ENCODE data around the gene GALNT9.

GALNT9 gene

GRCh38 chr12:132282031-132282949 is 47.1 kb downstream of the GALNT9 start:
- no peak for DNase-seq (ENCODE audit: low spot score)

GRCh38 chr12:132281038-132281437 is 48.4 kb downstream of the GALNT9 start:
- DNase-seq (ENCODE audit: low spot score) = no peak

GRCh38 chr12:132280406-132280805 is 49.0 kb downstream of the GALNT9 start:
- no peak for DNase-seq (ENCODE audit: low spot score)

- no peak for DNase-seq (ENCODE audit: low spot score)
These were observed 49.5 kb downstream of the GALNT9 start for GRCh38 chr12:132279930-132280329.

GRCh38 chr12:132279184-132279889 is 50.1 kb downstream of the GALNT9 start:
- DNase-seq (ENCODE audit: low spot score) = peak; percentile 46

DNA sequence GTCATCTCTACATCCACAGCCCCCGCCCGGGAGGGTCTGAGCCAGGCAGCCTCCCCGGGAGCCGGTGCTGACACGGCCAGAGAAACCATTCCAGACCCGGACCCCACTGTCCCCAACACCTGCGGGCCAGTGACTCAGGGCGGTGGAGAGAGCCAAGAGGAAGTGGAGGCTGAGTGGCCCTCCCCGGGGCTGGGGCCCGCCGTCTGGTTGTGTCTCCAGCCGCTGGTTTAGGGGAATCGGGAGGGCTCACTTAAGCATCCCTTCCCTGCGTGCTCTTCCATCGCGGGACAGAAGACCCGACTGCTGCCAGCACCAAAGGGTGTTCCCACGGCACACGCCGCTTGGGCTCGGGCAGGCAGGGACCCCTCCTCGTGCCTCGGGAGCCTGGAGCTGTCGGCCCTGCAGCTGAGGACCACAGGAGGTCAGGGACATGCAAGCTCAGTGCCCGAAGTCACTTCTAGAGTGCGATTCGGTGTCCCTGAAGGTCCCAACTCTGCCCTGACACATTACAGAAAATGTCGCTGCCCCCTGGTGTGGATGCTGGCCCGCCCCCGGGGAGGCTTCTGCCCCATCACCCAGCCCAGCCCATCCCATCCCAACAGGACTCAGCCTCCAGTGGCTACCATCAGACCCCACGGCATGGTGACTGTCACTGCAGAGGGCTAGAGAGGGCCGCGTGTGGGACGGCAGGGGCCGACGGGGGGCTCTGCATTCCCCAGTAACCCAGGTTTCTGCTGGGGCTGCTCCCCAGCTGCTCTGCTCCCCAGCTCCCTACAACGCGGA is 50.8 kb downstream of the GALNT9 start:
- no peak for DNase-seq (ENCODE audit: low spot score)

DNA sequence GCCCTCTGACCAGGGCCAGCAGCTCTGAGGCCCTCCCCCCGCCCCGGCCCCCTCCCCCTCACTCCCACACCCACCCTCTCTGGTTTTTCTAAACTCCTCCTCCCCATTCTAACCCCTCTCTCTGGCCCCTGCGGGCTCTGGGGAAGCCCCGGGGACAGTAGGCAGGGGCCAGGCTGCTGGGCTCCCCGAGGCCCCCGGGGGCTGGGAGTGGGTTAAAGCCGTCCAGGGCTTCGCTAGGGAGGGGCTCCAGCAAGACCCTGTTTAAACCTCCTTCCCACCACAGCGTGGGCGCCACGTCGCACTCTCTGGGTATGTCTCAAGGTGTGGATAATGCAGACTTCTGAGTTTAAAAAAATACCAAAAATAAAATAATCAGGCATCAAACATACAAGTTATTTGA is 51.4 kb downstream of the GALNT9 start:
- DNase-seq (ENCODE audit: low spot score) = no peak

GRCh38 chr12:132277374-132277941 is 51.9 kb downstream of the GALNT9 start:
- no peak for DNase-seq (ENCODE audit: low spot score)

GRCh38 chr12:132276827-132277373 is 52.5 kb downstream of the GALNT9 start:
- no peak for DNase-seq (ENCODE audit: low spot score)

GRCh38 chr12:132276066-132276826 is 53.1 kb downstream of the GALNT9 start:
- DNase-seq (ENCODE audit: low spot score) = no peak

DNA sequence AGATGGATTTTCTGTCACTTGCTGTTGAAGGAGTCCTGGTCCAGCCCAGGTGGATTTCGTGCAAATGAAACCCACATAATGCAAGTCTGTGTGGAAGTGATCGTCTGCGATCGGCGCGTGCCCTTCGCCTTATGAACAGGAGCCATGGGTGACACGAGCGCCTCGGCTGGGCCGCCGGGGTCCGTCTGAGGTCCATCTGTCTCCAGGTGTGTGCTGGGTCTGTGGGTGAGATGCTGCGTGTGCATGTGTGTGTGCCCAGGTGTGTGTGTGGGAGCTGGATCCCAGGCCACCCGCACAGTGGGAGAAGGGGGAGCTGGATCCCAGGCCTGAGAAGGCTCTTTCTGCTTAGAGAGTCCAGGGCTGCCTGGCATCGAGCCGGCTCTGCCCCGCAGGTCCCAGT is 53.8 kb downstream of the GALNT9 start:
- no peak for DNase-seq (ENCODE audit: low spot score)

DNA sequence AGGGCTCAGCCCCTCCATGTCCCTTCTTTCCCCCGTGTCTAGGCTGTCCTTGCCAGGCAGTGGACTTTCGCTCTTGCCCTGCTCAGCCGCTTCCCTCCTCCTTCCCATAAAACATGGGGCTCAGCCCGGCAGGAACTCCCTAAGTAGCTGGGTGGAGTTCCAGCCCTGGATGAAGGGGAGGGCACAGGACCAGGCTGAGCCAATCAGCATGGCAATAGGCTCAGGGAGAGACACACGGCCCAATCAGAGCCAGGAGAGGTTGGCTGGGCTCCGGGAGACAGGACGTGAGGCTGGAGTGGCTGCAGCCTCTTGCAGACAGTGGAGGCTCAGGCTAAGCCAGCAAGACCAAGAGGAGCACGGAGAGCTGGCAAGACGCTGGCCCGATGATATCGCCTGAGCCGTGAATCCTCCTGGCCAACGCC is 54.3 kb downstream of the GALNT9 start:
- DNase-seq (ENCODE audit: low spot score) = peak; percentile 47

DNA sequence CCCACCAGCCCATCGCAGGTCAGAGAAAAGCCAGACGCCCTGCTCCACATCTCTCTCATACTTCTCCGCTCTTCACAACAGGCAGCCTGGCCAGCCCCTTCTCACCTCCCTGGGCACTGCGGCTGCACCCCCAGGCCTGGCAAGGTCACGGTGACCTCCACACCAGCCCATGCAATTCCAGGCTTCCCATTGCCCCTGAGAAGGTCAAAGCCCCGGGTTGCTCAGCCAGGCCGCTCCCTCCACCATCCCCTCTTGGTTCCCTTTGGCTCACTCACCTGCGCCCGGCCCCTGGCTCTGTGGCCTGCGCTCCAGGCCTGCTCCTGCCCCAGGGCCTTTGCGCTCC is 55.4 kb downstream of the GALNT9 start:
- DNase-seq (ENCODE audit: low spot score) = no peak

DNA sequence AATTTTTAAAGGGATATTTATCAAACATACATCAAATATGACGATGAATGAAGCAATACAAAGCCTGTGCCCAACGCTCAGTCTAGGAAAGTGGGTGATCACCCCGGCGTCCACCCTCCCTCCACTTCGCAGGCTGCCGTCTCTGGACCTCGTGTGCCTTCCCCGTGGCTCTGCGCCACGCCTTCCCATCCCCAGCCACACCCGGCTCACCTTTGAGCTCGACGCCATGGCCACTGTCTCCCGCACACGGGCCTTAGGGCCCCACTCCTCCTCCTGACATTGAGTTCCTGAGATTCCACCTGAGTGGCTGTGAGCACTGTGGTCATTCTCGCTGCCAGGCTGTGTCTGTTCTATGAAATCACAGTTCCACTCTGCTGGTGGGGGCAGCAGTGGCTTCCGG is 56.7 kb downstream of the GALNT9 start:
- DNase-seq (ENCODE audit: low spot score) = no peak

DNA sequence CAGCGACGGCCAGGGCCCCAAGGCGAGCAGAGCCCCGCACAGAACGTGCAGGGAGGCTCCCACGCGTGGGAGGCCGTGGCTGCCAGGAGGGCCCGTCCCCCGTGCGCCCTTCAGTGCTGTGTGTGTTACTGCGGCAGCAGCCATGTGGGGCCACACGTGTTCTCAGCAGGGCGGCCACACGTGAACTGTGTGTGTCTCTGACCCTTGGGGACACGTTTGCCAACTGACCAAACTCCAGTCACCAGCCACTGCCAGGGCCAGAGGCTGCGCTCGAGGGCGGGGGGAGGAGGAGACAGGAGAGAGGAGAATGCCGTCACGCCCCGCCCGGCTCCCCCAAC is 57.7 kb downstream of the GALNT9 start:
- DNase-seq (ENCODE audit: low spot score) = no peak

DNA sequence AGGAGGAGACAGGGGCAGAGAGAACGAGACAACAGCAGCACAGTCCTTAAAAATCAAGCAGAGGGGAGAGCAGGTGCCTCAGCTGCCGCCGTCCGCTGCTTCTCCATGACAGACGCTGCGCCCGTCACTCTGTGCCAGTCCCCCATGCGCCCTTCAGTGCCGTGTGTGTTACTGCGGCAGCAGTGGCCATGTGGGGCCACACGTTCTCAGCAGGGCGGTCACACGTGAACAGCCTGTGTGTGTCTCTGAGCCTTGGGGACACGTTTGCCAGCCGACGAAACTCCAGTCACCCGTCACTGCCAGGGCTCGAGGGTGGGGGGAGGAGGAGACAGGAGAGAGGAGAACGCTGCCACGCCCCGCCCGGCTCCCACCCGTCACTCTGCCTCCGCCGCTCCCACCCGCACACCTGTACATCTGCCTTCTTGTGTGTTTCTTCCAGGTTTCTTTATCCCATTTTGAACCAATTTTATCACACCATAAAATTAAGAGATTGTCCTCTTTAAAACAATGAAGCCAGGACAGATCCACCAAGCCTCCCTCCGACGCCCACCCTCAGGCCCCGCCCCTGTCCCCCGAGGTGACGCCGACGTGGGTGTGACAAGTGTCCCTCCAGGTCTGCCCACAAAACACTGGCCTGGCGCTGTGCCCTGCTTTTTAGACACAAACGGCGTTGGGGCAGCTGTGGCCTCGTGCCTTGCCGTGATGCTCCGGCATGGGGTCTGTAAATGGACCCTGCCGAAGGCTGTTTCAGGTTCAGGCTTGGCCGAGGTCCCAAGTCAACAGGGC is 58.2 kb downstream of the GALNT9 start:
- no peak for DNase-seq (ENCODE audit: low spot score)

- DNase-seq (ENCODE audit: low spot score) = no peak
These were observed 58.9 kb downstream of the GALNT9 start for GRCh38 chr12:132270516-132270915.

DNA sequence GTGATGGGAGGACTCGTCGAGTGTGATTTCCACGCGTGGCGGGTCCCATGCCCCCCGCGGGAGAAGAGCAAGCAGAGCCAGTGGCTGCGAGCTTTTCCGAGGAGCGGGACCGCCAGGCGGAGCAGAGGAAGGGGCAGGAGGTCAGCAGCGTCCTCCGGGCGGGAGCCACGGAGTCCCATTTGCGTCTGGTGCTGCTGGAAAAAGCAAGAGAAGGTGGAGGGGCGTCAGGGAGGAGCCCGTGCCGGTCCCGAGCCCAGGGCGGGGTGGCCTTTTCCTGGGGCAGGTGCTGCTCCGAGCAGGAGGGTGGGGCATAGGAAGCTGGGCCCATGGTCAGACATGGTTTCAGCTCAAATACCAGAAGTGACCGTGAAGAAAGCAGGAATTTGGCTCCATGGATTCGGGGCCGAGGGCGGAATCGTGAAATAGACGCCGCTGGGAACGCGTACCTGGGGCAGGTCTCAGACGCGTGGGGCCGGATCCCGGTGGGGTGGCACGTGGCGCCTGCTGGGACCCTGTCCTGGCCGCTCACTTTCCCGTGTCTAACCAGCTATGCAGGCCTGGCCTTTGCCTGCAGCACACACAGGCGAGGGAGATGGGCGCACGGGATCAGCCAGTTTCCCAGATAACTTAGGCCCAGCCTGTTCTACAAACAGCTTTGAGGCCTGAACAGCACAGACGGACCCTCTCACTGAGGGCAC is 60.0 kb downstream of the GALNT9 start:
- DNase-seq (ENCODE audit: low spot score) = no peak

- DNase-seq (ENCODE audit: low spot score) = peak; percentile 24
These were observed 60.7 kb downstream of the GALNT9 start for GRCh38 chr12:132268674-132269073.
